GM23338 (cell line): ENCODE results near the gene DNAJC6. TPM values are rescaled to one million over a fixed set of nuclear protein-coding genes. Genes with fewer than 3 reads are reported as not detected.

Experiments
- ATAC-seq: fragments of 200-7000 bp; cut with Tn5 transposase; 3 replicates; pipeline ENCODE4 v1.9.1; 2020
- DNase-seq: peaks from one replicate; pipeline ENCODE4 v3.0.0-alpha.2; 2015; ENCODE audit warnings: low spot score
- H2AFZ ChIP-seq: fragments of 200-600 bp; sonication (generic); 2 replicates; pipeline ENCODE4 v1.8.0; 2016; ENCODE audit warnings: antibody characterized with exemption, mild to moderate bottlenecking, moderate library complexity
- H3F3A ChIP-seq: fragments of 200-600 bp; sonication (generic); replicated peaks from 2 replicates; pipeline ENCODE4 v1.8.0; 2017; ENCODE audit warnings: antibody characterized with exemption, mixed run types, low read depth
- H3K27ac ChIP-seq: fragments of 200-600 bp; sonication (generic); 2 replicates; pipeline ENCODE4 v1.6.1; 2016; ENCODE audit warnings: low read depth
- H3K27me3 ChIP-seq: fragments of 200-600 bp; sonication (generic); 2 replicates; pipeline ENCODE4 v1.8.0; 2016; ENCODE audit warnings: mild to moderate bottlenecking, mixed run types, moderate library complexity; ENCODE audit not compliant: insufficient read depth
- H3K36me3 ChIP-seq: fragments of 200-600 bp; sonication (generic); 2 replicates; pipeline ENCODE4 v1.8.0; 2016; ENCODE audit warnings: mild to moderate bottlenecking; ENCODE audit not compliant: insufficient read depth
- H3K4me1 ChIP-seq: fragments of 200-600 bp; sonication (generic); 2 replicates; pipeline ENCODE4 v1.8.0; 2016; ENCODE audit warnings: mild to moderate bottlenecking, moderate library complexity; ENCODE audit not compliant: insufficient read depth
- H3K4me2 ChIP-seq: fragments of 200-600 bp; sonication (generic); 2 replicates; pipeline ENCODE4 v1.7.1; 2017; ENCODE audit warnings: mixed run types
- H3K4me3 ChIP-seq: fragments of 200-600 bp; sonication (generic); 2 replicates; pipeline ENCODE4 v1.6.1; 2016; ENCODE audit warnings: mixed run types
- H3K79me2 ChIP-seq: fragments of 200-600 bp; sonication (generic); replicated peaks from 2 replicates; pipeline ENCODE4 v1.8.0; 2017; ENCODE audit warnings: mild to moderate bottlenecking; ENCODE audit not compliant: insufficient read depth
- H3K9me2 ChIP-seq: fragments of 200-600 bp; sonication (generic); 2 replicates; pipeline ENCODE4 v1.8.0; 2017; ENCODE audit not compliant: insufficient read depth
- H4K20me1 ChIP-seq: fragments of 200-600 bp; sonication (generic); replicated peaks from 2 replicates; pipeline ENCODE4 v1.8.0; 2017; ENCODE audit warnings: mild to moderate bottlenecking; ENCODE audit not compliant: insufficient read depth
- H3K27ac Mint-ChIP-seq: 2 replicates; pipeline ENCODE4 v1.8.0; 2020; ENCODE audit warnings: inconsistent platforms, mild to moderate bottlenecking, moderate library complexity, mixed read lengths
- H3K27me3 Mint-ChIP-seq: 3 replicates; pipeline ENCODE4 v1.8.0; 2022; ENCODE audit warnings: low read depth, mild to moderate bottlenecking, moderate library complexity, mixed read lengths, inconsistent platforms; ENCODE audit not compliant: insufficient read depth, poor library complexity
- H3K36me3 Mint-ChIP-seq: 3 replicates; pipeline ENCODE4 v1.8.0; 2021; ENCODE audit warnings: low read depth, mild to moderate bottlenecking, inconsistent platforms, moderate library complexity, mixed read lengths
- H3K4me1 Mint-ChIP-seq: 3 replicates; pipeline ENCODE4 v1.8.0; 2020; ENCODE audit warnings: mild to moderate bottlenecking, inconsistent platforms, mixed read lengths
- H3K4me3 Mint-ChIP-seq: 3 replicates; pipeline ENCODE4 v1.8.0; 2021; ENCODE audit warnings: moderate library complexity, mild to moderate bottlenecking, inconsistent platforms, mixed read lengths
- H3K9me3 Mint-ChIP-seq: 3 replicates; pipeline ENCODE4 v1.8.0; 2020; ENCODE audit warnings: moderate library complexity, mild to moderate bottlenecking, inconsistent platforms, mixed read lengths
- CTCF ChIP-seq, 2 experiments: fragments of 200-600 bp in 1 of 2; sonication (generic) in 1 of 2; conservative IDR thresholded peaks; 2 replicates each; pipeline versions ENCODE4 v1.5.1 to v1.6.1; 2016 to 2017; ENCODE audit warnings: antibody characterized with exemption in 2 of 2, low read depth in 2 of 2, mild to moderate bottlenecking in 2 of 2, moderate library complexity in 1 of 2
- ETS1 ChIP-seq: IDR thresholded peaks from 2 replicates; pipeline ENCODE4 v1.6.1; 2016; ENCODE audit warnings: antibody characterized with exemption
- EZH2 ChIP-seq: fragments of 200-600 bp; sonication (generic); IDR thresholded peaks from one replicate; pipeline ENCODE4 v1.8.0; 2017; ENCODE audit warnings: antibody characterized with exemption, mild to moderate bottlenecking, low read depth; ENCODE audit not compliant: unreplicated experiment
- EZH2phosphoT487 ChIP-seq: fragments of 200-600 bp; sonication (generic); IDR thresholded peaks from one replicate; pipeline ENCODE4 v1.8.1; 2018; ENCODE audit warnings: antibody characterized with exemption; ENCODE audit not compliant: unreplicated experiment
- JUNB ChIP-seq: IDR thresholded peaks from one replicate; pipeline ENCODE4 v1.6.1; 2016; ENCODE audit warnings: antibody characterized with exemption; ENCODE audit not compliant: unreplicated experiment
- NANOG ChIP-seq: IDR thresholded peaks from 2 replicates; pipeline ENCODE4 v1.6.1; 2016; ENCODE audit warnings: antibody characterized with exemption, borderline replicate concordance
- POLR2AphosphoS5 ChIP-seq: IDR thresholded peaks from 2 replicates; pipeline ENCODE4 v1.6.1; 2016; ENCODE audit warnings: antibody characterized with exemption, low read depth
- REST ChIP-seq: IDR thresholded peaks from one replicate; pipeline ENCODE4 v1.6.1; 2018; ENCODE audit warnings: antibody characterized with exemption; ENCODE audit not compliant: unreplicated experiment
- STAT1 ChIP-seq: IDR thresholded peaks from one replicate; pipeline ENCODE4 v1.6.1; 2016; ENCODE audit warnings: antibody characterized with exemption; ENCODE audit not compliant: unreplicated experiment
- ZNF114 ChIP-seq: fragments of 250-450 bp; sonication (Bioruptor Pico); IDR thresholded peaks from 2 replicates; pipeline ENCODE4 v1.5.0; 2020; ENCODE audit warnings: mild to moderate bottlenecking, moderate library complexity
- ZNF331 ChIP-seq: fragments of 250-450 bp; sonication (Bioruptor Pico); IDR thresholded peaks from 2 replicates; pipeline ENCODE4 v1.5.0; 2020; ENCODE audit warnings: low read depth, mild to moderate bottlenecking, moderate library complexity
- ZNF462 ChIP-seq: fragments of 250-450 bp; sonication (Bioruptor Pico); IDR thresholded peaks from 2 replicates; pipeline ENCODE4 v1.5.0; 2020; ENCODE audit warnings: mild to moderate bottlenecking, moderate library complexity
- polyA plus RNA-seq: library from polyadenylated mRNA; unstranded; fragments of >200 nt; fragmentation: Nextera tagmentation; extraction: Ambion mirVana; gene quantifications from 2 replicates; pipeline ENCODE4 v1.2.1, GENCODE V29; 2016
- total RNA-seq: library from RNA; depleted of rRNA; stranded (reverse); fragments of >200 nt; shearing (Covaris generic); gene quantifications from 2 replicates; pipeline ENCODE4 v1.2.3, GENCODE V29; 2014

Gene DNAJC6
- total and polyA plus RNA-seq, 2 experiments from 2014 or later = 2.4 to 7.4 TPM

- TF ChIP-seq ZNF462 (CRISPR knock-in tag) (no peak), ZNF114 (CRISPR knock-in tag) (no peak), CTCF (conservative IDR thresholded peaks at IDR 0.05; ENCODE audit: low read depth in 2 of 2) (no peak)
Measured at GRCh38 chr1:65401612-65402011, 92.3 kb downstream of the DNAJC6 start (continued).

GRCh38 chr1:65404941-65405340, 95.6 kb downstream of the DNAJC6 start:
- Histone ChIP-seq H3K4me1 (peaks cover 5% of the 10 kb centered on the region; the same call in 1 of the 2 replicates), H2AFZ (no peak overlapping the region), H3K27me3 (no peaks in the 10 kb centered on the region), H3K9me2 (no peaks in the 10 kb centered on the region), H3K27ac (no peak overlapping the region), H3K4me2 (no peak overlapping the region), H3K79me2 (no peaks in the 10 kb centered on the region), H4K20me1 (no peaks in the 10 kb centered on the region), H3K4me3 (no peak overlapping the region), H3K36me3 (no peaks in the 10 kb centered on the region), H3F3A (no peaks in the 10 kb centered on the region)
- Mint-ChIP-seq H3K27ac (no peak overlapping the region), H3K9me3 (no peaks in the 10 kb centered on the region), H3K36me3 (no peaks in the 10 kb centered on the region), H3K4me3 (no peak overlapping the region), H3K4me1 (peaks cover 7% of the 10 kb centered on the region), H3K27me3 (no peaks in the 10 kb centered on the region)
- no peak for ATAC-seq
- DNase-seq = no peak
- TF ChIP-seq ETS1 (no peak), JUNB (no peak), ZNF114 (CRISPR knock-in tag) (no peak), REST (no peak), STAT1 (no peak), EZH2phosphoT487 (no peak), NANOG (no peak), POLR2AphosphoS5 (no peak), EZH2 (no peak), ZNF331 (CRISPR knock-in tag) (no peak)
